Breast epithelium (tissue), 4 donors: ENCODE data around the gene ARNT2. TPM values are rescaled to one million over a fixed set of nuclear protein-coding genes. Genes with fewer than 3 reads are reported as not detected.

Source experiments
- DNase-seq, 2 donors: peaks; one replicate each; pipeline ENCODE4 v3.0.0-alpha.2; 2019; ENCODE audit warnings: low spot score in 2 of 2
- H3K27ac ChIP-seq, 2 donors: fragments of 200-600 bp; sonication (generic) in 1 of 2; one replicate each; pipeline ENCODE4 v1.5.1; 2016 to 2019; ENCODE audit warnings: mild to moderate bottlenecking in 1 of 2
- H3K27me3 ChIP-seq, 2 donors: fragments of 200-600 bp; sonication (generic) in 1 of 2; one replicate each; pipeline versions ENCODE4 v1.5.1 to v1.6.0; 2017 to 2019; ENCODE audit warnings: control low read depth in 1 of 2, mild to moderate bottlenecking in 1 of 2
- H3K36me3 ChIP-seq: fragments of 200-600 bp; one replicate; pipeline ENCODE4 v1.5.1; 2019
- H3K4me1 ChIP-seq, 2 donors: fragments of 200-600 bp; sonication (generic); one replicate each; pipeline ENCODE4 v1.5.1; 2016 to 2019; ENCODE audit warnings: control low read depth in 1 of 2
- H3K4me3 ChIP-seq, 3 donors: fragments of 200-600 bp; sonication (generic); 1 replicate in 2 of 3; 2 replicates in 1 of 3; pipeline ENCODE4 v1.5.1; 2016 to 2019; ENCODE audit warnings: mild to moderate bottlenecking in 3 of 3, moderate library complexity in 2 of 3
- H3K9me3 ChIP-seq, 2 donors: fragments of 200-600 bp; sonication (generic) in 1 of 2; one replicate each; pipeline ENCODE4 v1.5.1; 2016 to 2019; ENCODE audit warnings: control low read depth in 1 of 2
- CTCF ChIP-seq, 3 donors: fragments of 450-650 bp; IDR thresholded peaks; one replicate each; pipeline ENCODE4 v1.5.1; 2016 to 2017; ENCODE audit warnings: antibody characterized with exemption in 3 of 3, mild to moderate bottlenecking in 3 of 3, moderate library complexity in 3 of 3
- POLR2A ChIP-seq: fragments of 450-650 bp; IDR thresholded peaks from one replicate; pipeline ENCODE4 v1.6.1; 2016; ENCODE audit warnings: antibody characterized with exemption, mild to moderate bottlenecking, moderate library complexity
- POLR2AphosphoS5 ChIP-seq, 3 donors: sonication (generic); formaldehyde crosslinking; IDR thresholded peaks; one replicate each; pipeline ENCODE4 v1.6.1; 2017; ENCODE audit warnings: antibody characterized with exemption in 3 of 3
- intact Hi-C: fragments of 100-400 bp; cut with DNase I; formaldehyde crosslinking; loops from one replicate; pipeline ENCODE4 v1.15.1; 2023; ENCODE audit warnings: low total_unique reads
- total RNA-seq, 3 donors: library from RNA; depleted of rRNA; stranded (reverse); fragments of >200 nt; gene quantifications; one replicate each; pipeline ENCODE4 v1.1.0, GENCODE V29; 2016

Gene ARNT2
- total RNA-seq, 3 donors from 2014 or later: 5.9 to 8.5 (median 7.0) TPM

GRCh38 chr15:80517290-80517689 lies 113.1 kb downstream of the ARNT2 start:
- Histone ChIP-seq H3K27me3 (no peaks in the 10 kb centered on the region), H3K4me3 (no peak overlapping the region), H3K4me1 (no peaks in the 10 kb centered on the region), H3K27ac (no peak overlapping the region), H3K9me3 (peaks cover 5 to 8% of the 10 kb centered on the region in 2 donors), H3K36me3 (no peaks in the 10 kb centered on the region)
- intact Hi-C loops: no loop called here
- no peak for DNase-seq
- TF ChIP-seq POLR2A: no peak
- no peak for TF ChIP-seq POLR2AphosphoS5 (IDR thresholded peaks at IDR 0.05)
- no peak for TF ChIP-seq CTCF (IDR thresholded peaks at IDR 0.05)

- no peaks in the 10 kb centered on the region for H3K36me3 ChIP-seq
- no peak for TF ChIP-seq POLR2A
- TF ChIP-seq POLR2AphosphoS5 (IDR thresholded peaks at IDR 0.05): no peak
- TF ChIP-seq CTCF (IDR thresholded peaks at IDR 0.05): no peak
- no peak overlapping the region for H3K27ac ChIP-seq
- peaks cover 5 to 8% of the 10 kb centered on the region in 2 donors for H3K9me3 ChIP-seq
- DNase-seq: no peak
- no peaks in the 10 kb centered on the region for H3K27me3 ChIP-seq
- H3K4me3 ChIP-seq: no peak overlapping the region
- H3K4me1 ChIP-seq: no peaks in the 10 kb centered on the region
- intact Hi-C loops: no loop called here
Measured at GRCh38 chr15:80518522-80518921, 114.3 kb downstream of the ARNT2 start.

GRCh38 chr15:80523746-80524145 lies 119.6 kb downstream of the ARNT2 start:
- DNase-seq: no peak
- intact Hi-C loops: no loop called here
- no peaks in the 10 kb centered on the region for H3K36me3 ChIP-seq

GRCh38 chr15:80525853-80526252 lies 121.7 kb downstream of the ARNT2 start:
- Histone ChIP-seq H3K36me3 (no peaks in the 10 kb centered on the region), H3K4me3 (no peak overlapping the region), H3K9me3 (no peaks in the 10 kb centered on the region), H3K27me3 (no peaks in the 10 kb centered on the region), H3K4me1 (peaks cover 0 to 3% of the 10 kb centered on the region in 2 donors), H3K27ac (no peak overlapping the region)
- intact Hi-C loops: no loop called here
- DNase-seq: no peak
- TF ChIP-seq POLR2AphosphoS5 (IDR thresholded peaks at IDR 0.05) (no peak), CTCF (IDR thresholded peaks at IDR 0.05) (no peak), POLR2A (no peak)

More at GRCh38 chr15:80523746-80524145, 119.6 kb downstream of the ARNT2 start:
- no peak overlapping the region for H3K27ac ChIP-seq
- no peaks in the 10 kb centered on the region for H3K27me3 ChIP-seq
- H3K4me1 ChIP-seq: no peaks in the 10 kb centered on the region
- TF ChIP-seq POLR2A (no peak), POLR2AphosphoS5 (IDR thresholded peaks at IDR 0.05) (no peak), CTCF (IDR thresholded peaks at IDR 0.05) (no peak)
- no peak overlapping the region for H3K4me3 ChIP-seq
- no peaks in the 10 kb centered on the region for H3K9me3 ChIP-seq

- Histone ChIP-seq H3K36me3 (no peaks in the 10 kb centered on the region), H3K4me3 (no peak overlapping the region), H3K9me3 (no peaks in the 10 kb centered on the region), H3K4me1 (peaks cover 0 to 3% of the 10 kb centered on the region in 2 donors), H3K27me3 (no peaks in the 10 kb centered on the region), H3K27ac (no peak overlapping the region)
- intact Hi-C loops: no loop called here
- no peak for TF ChIP-seq POLR2A
- DNase-seq: no peak
Measured at GRCh38 chr15:80526556-80527340, 122.6 kb downstream of the ARNT2 start.
